Hematopoietic multipotent progenitor cell (in vitro differentiated cells): ENCODE results near the gene ZCCHC24. TPM values are rescaled to one million over a fixed set of nuclear protein-coding genes. Genes with fewer than 3 reads are reported as not detected.
A peak's percentile ranks its signal among the peaks of the same experiment; 100 is the strongest.

Experiments
- DNase-seq, 3 donors: peaks; one replicate each; pipeline ENCODE4 v3.0.0-alpha.2; 2011 to 2015; ENCODE audit warnings: low read depth in 2 of 3, low spot score in 2 of 3
- total RNA-seq: library from RNA; depleted of rRNA; stranded (reverse); fragments of >200 nt; gene quantifications from one replicate; pipeline ENCODE4 v1.2.3, GENCODE V29; 2012

ZCCHC24 gene
- total RNA-seq, 1 donor = 2.2 TPM

- DNase-seq = peak in 2 of 3 donors; percentile 21 to 52
Measured at GRCh38 chr10:79375321-79376077, 69.9 kb downstream of the ZCCHC24 start.

GRCh38 chr10:79374312-79375191, 70.9 kb downstream of the ZCCHC24 start:
- peak; percentile 50 to 79 (median 57) for DNase-seq

- no peak for DNase-seq
Measured at GRCh38 chr10:79372871-79373270, 72.6 kb downstream of the ZCCHC24 start.

GRCh38 chr10:79367426-79368189, 77.8 kb downstream of the ZCCHC24 start:
- DNase-seq = no peak

- DNase-seq = peak in 1 of 3 donors; percentile 44
Measured at GRCh38 chr10:79361726-79362397, 83.6 kb downstream of the ZCCHC24 start.

GRCh38 chr10:79360499-79361342, 84.7 kb downstream of the ZCCHC24 start:
- no peak for DNase-seq

GRCh38 chr10:79359816-79360498, 85.5 kb downstream of the ZCCHC24 start:
- DNase-seq = no peak

GRCh38 chr10:79358811-79359210, 86.6 kb downstream of the ZCCHC24 start:
- DNase-seq = no peak

- DNase-seq = no peak
Measured at GRCh38 chr10:79357180-79357579, 88.2 kb downstream of the ZCCHC24 start.

GRCh38 chr10:79356104-79356503, 89.3 kb downstream of the ZCCHC24 start:
- DNase-seq = peak in 2 of 3 donors; percentile 54 to 78

GRCh38 chr10:79355420-79356017, 89.9 kb downstream of the ZCCHC24 start:
- no peak for DNase-seq

- DNase-seq = no peak
Measured at GRCh38 chr10:79354615-79355014, 90.8 kb downstream of the ZCCHC24 start.

- no peak for DNase-seq
Measured at GRCh38 chr10:79354141-79354540, 91.3 kb downstream of the ZCCHC24 start.

GRCh38 chr10:79353726-79354125, 91.7 kb downstream of the ZCCHC24 start:
- no peak for DNase-seq

- no peak for DNase-seq
Measured at GRCh38 chr10:79353000-79353406, 92.4 kb downstream of the ZCCHC24 start.

- DNase-seq = no peak
Measured at GRCh38 chr10:79352035-79352877, 93.2 kb downstream of the ZCCHC24 start.

GRCh38 chr10:79351332-79351731, 94.1 kb downstream of the ZCCHC24 start:
- no peak for DNase-seq
